Measurements from ENCODE around the gene GPC3. TPM values are rescaled to one million over a fixed set of nuclear protein-coding genes. Genes with fewer than 3 reads are reported as not detected.

The GPC3 gene
- total and polyA plus RNA-seq, 2 donors (not counting 3 experiments of a cell fraction or from before 2014, with no cell fraction given): not detected

DNA sequence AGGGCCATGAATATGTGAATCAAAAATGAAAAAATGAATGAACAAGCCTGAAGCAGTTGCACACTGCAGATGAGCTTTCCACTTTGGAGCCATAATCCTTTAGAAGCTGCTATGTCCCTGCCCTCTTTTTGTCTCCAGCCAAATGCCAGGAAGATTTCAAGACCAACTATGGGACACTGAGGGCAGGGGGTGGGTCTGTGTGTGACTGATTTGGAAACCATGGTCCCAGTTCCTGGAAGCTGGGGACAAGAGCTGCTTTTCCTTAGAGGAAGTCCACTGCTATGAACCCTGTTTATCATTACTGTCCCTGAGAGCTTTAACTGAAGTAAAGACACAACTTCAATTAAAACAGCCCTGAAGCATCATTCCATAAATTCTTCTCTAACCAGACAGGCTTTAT is 416.2 kb downstream of the GPC3 start:
- intact Hi-C loops (cut with micrococcal nuclease): no loop called here
- POLR2A ChIA-PET: no interaction called here
- dilution Hi-C loops (cut with MboI; ENCODE audit: extremely low pct_ligation_motif_present, low sequenced_read_pairs): no loop called here

More for the DNA sequence above, 416.2 kb downstream of the GPC3 start:
- Histone ChIP-seq H3K9me1 (replicated peaks; ENCODE audit: control insufficient read depth, extremely low read depth, insufficient read depth, low read length) (no peaks in the 10 kb centered on the region), H3K4me3 (replicated peaks in 1 of 3; ENCODE audit: insufficient read depth in 1 of 3, low read depth in 1 of 3, low read length in 3 of 3) (no peak overlapping the region), H3K36me3 (ENCODE audit: control insufficient read depth in 2 of 2, extremely low read depth in 1 of 2, insufficient read depth in 2 of 2, low read length in 2 of 2) (no peaks in the 10 kb centered on the region), H2AFZ (ENCODE audit: low read depth, low read length) (no peak overlapping the region), H4K20me1 (replicated peaks; ENCODE audit: control insufficient read depth, extremely low read depth, insufficient read depth, low read length) (no peaks in the 10 kb centered on the region), H3K9ac (replicated peaks; ENCODE audit: extremely low read depth, insufficient read depth, low read length) (no peak overlapping the region), H3K4me1 (ENCODE audit: control insufficient read depth, extremely low read depth, insufficient read depth, low read length) (no peaks in the 10 kb centered on the region), H3K4me2 (ENCODE audit: insufficient read depth, low read length) (no peak overlapping the region), H3K27ac (ENCODE audit: insufficient read depth, low read depth, low read length) (no peak overlapping the region), H3K79me2 (ENCODE audit: control insufficient read depth, insufficient read depth, low read length) (no peaks in the 10 kb centered on the region), H3K9me3 (replicated peaks; ENCODE audit: control insufficient read depth, insufficient read depth, low read length) (no peaks in the 10 kb centered on the region), H3K27me3 (ENCODE audit: control insufficient read depth in 2 of 2, insufficient read depth in 2 of 2, low read length in 2 of 2) (no peaks in the 10 kb centered on the region)
- CTCF ChIA-PET: no interaction called here
- BruUV-seq (replicated peaks): no TSS peak
- TF ChIP-seq GATA2 (IDR thresholded peaks at IDR 0.05; ENCODE audit: insufficient read depth, insufficient read length, low read depth, low read length) (no peak), POLR2A (IDR thresholded peaks at IDR 0.05; ENCODE audit: low read depth, low read length) (no peak), FOS (IDR thresholded peaks at IDR 0.05; ENCODE audit: borderline replicate concordance, insufficient read depth, low read length) (no peak), POLR2AphosphoS5 (IDR thresholded peaks at IDR 0.05; ENCODE audit: insufficient read depth, low read depth, low read length) (no peak), JUN (IDR thresholded peaks at IDR 0.05; ENCODE audit: borderline replicate concordance, insufficient read depth, insufficient read length, low read depth) (no peak), MYC (IDR thresholded peaks at IDR 0.05; ENCODE audit: low read depth, low read length) (no peak), CTCF (IDR thresholded peaks at IDR 0.05; ENCODE audit: extremely low read depth in 1 of 2, insufficient read depth in 1 of 2, low read depth in 1 of 2, low read length in 2 of 2) (no peak), MAX (IDR thresholded peaks at IDR 0.05; ENCODE audit: insufficient read depth, insufficient read length) (no peak), EZH2 (IDR thresholded peaks at IDR 0.05; ENCODE audit: borderline replicate concordance, low read depth, low read length, severe bottlenecking) (no peak)
- FAIRE-seq (no peak), DNase-seq (ENCODE audit: low read depth, low spot score) (no peak)
